Ishikawa (cell line): ENCODE data around the gene FERMT3.

Experiments used
- CREB1 ChIP-seq: IDR thresholded peaks from 2 replicates; pipeline ENCODE4 v1.6.1; 2012; ENCODE audit warnings: low read depth
- MAX ChIP-seq: IDR thresholded peaks from 2 replicates; pipeline ENCODE4 v1.6.1; 2012
- RAD21 ChIP-seq: IDR thresholded peaks from 2 replicates; pipeline ENCODE4 v1.6.1; 2012; ENCODE audit warnings: low read depth
- TAF1 ChIP-seq: IDR thresholded peaks from 2 replicates; pipeline ENCODE4 v1.6.1; 2012; ENCODE audit warnings: low read depth, mild to moderate bottlenecking
- TCF12 ChIP-seq: IDR thresholded peaks from 2 replicates; pipeline ENCODE4 v1.6.1; 2012; ENCODE audit warnings: low read depth
- TEAD4 ChIP-seq: IDR thresholded peaks from 2 replicates; pipeline ENCODE4 v1.6.1; 2012
- YY1 ChIP-seq: IDR thresholded peaks from 2 replicates; pipeline ENCODE4 v1.6.1; 2012; ENCODE audit warnings: low read depth
- ZBTB7A ChIP-seq: IDR thresholded peaks from 2 replicates; pipeline ENCODE4 v1.6.1; 2012; ENCODE audit warnings: low read depth
- TF ChIP-seq, protein P1 (sequence below): IDR thresholded peaks from 2 replicates; pipeline ENCODE4 v1.6.1; 2012; ENCODE audit warnings: low read depth, mild to moderate bottlenecking

DNA sequence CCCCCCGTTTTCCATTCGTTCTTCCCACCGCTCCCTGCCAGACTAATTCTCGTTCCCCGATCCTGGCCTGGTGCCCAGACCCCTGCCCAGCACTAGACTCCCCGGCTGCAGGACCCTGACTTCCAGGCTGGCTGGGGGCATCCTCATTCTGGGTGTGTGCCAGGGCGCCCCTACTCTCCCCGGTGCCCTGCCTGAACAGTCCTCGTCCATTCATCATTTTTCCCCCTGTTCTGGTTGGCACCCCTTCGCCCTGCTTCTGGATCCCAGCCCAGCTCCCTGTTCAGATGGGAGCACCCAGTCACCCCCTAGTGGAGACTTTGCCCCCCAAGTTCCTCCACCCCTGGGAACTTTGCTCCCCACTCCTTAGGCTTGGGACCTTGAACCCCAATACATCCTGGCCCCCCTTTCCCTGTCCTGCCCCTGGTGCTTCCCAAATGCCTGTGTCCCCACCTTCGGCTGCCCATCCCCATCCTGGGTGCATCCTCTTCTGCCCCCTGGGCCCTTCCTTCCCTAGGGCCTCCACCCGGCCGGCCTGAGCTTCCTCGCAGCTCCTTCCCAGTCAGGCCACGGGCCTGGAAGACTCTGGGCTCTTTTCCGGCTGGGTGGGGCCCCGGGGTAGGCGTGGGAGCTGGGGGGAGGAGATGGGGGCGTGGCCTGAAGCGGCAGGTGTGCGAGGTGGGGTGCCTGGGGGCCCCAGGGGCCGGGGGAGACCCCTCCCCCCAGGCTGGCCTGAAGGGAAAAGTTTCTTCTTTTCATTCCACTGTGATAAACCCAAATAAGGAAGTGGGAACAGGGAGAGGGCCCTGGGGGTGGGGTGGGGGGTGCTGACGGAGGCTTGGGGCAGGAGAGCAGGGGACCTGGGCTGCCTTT is 45.7 kb downstream of the FERMT3 start:
- peak; percentile 75 for TF ChIP-seq ZBTB7A
- no peak for TF ChIP-seq YY1
- no peak for TF ChIP-seq TEAD4
- TF ChIP-seq TCF12 = no peak
- TF ChIP-seq RAD21 = no peak
- TF ChIP-seq, protein P1, sequence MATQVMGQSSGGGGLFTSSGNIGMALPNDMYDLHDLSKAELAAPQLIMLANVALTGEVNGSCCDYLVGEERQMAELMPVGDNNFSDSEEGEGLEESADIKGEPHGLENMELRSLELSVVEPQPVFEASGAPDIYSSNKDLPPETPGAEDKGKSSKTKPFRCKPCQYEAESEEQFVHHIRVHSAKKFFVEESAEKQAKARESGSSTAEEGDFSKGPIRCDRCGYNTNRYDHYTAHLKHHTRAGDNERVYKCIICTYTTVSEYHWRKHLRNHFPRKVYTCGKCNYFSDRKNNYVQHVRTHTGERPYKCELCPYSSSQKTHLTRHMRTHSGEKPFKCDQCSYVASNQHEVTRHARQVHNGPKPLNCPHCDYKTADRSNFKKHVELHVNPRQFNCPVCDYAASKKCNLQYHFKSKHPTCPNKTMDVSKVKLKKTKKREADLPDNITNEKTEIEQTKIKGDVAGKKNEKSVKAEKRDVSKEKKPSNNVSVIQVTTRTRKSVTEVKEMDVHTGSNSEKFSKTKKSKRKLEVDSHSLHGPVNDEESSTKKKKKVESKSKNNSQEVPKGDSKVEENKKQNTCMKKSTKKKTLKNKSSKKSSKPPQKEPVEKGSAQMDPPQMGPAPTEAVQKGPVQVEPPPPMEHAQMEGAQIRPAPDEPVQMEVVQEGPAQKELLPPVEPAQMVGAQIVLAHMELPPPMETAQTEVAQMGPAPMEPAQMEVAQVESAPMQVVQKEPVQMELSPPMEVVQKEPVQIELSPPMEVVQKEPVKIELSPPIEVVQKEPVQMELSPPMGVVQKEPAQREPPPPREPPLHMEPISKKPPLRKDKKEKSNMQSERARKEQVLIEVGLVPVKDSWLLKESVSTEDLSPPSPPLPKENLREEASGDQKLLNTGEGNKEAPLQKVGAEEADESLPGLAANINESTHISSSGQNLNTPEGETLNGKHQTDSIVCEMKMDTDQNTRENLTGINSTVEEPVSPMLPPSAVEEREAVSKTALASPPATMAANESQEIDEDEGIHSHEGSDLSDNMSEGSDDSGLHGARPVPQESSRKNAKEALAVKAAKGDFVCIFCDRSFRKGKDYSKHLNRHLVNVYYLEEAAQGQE = no peak
- no peak for TF ChIP-seq CREB1
- peak; percentile 25; the same call in 1 of the 2 replicates for TF ChIP-seq MAX
- TF ChIP-seq TAF1 = no peak
